ENCODE results near the gene HTR2B. TPM values are rescaled to one million over a fixed set of nuclear protein-coding genes. Genes with fewer than 3 reads are reported as not detected.

The HTR2B gene
- total RNA-seq, 2 donors from 2014 or later: not detected

- H3K4me3 ChIP-seq (ENCODE audit: low read length): no peak overlapping the region
- H3K4me1 ChIP-seq (ENCODE audit: control insufficient read depth, insufficient read depth, low read length): no peaks in the 10 kb centered on the region
- H3K9ac ChIP-seq (ENCODE audit: extremely low read depth, low read length, poor library complexity, severe bottlenecking): no peak overlapping the region
- no peak overlapping the region for H3K4me3 Mint-ChIP-seq
- H3K27me3 ChIP-seq (ENCODE audit: control insufficient read depth, insufficient read depth, low read length, poor library complexity, severe bottlenecking): no peaks in the 10 kb centered on the region
- no peak overlapping the region for H3K27ac ChIP-seq (ENCODE audit: low read depth, low read length)
- no peaks in the 10 kb centered on the region for H3K9me3 Mint-ChIP-seq
- DNase-seq: no peak
- TF ChIP-seq CTCF (conservative IDR thresholded peaks at IDR 0.05): no peak
- H3K4me1 Mint-ChIP-seq: peaks cover 4% of the 10 kb centered on the region
- no CpG with 5 or more reads among the region's 1 CpG for WGBS, 2 experiments (ENCODE audit: insufficient coverage in 1 of 2, insufficient read length in 1 of 2)
- no peak overlapping the region for H3K27ac Mint-ChIP-seq
- H3K36me3 Mint-ChIP-seq (ENCODE audit: low read depth): peaks cover 20% of the 10 kb centered on the region
- H3K9me3 ChIP-seq (ENCODE audit: control insufficient read depth, low read length): no peaks in the 10 kb centered on the region
- no peaks in the 10 kb centered on the region for H3K27me3 Mint-ChIP-seq (ENCODE audit: insufficient read depth)
- H3K36me3 ChIP-seq (ENCODE audit: control insufficient read depth, insufficient read depth, low read length): peaks cover 34% of the 10 kb centered on the region
These were observed 7.7 kb downstream of the HTR2B start for GRCh38 chr2:231117148-231117547.

GRCh38 chr2:231115651-231116050 lies 9.2 kb downstream of the HTR2B start:
- no peak for DNase-seq
- no peak overlapping the region for H3K4me3 ChIP-seq (ENCODE audit: low read length)
- peaks cover 48% of the 10 kb centered on the region for H3K36me3 ChIP-seq (ENCODE audit: control insufficient read depth, insufficient read depth, low read length)
- peak overlapping the region; percentile 28 for H3K27ac Mint-ChIP-seq
- H3K27ac ChIP-seq (ENCODE audit: low read depth, low read length): no peak overlapping the region
- no peak overlapping the region for H3K4me3 Mint-ChIP-seq
- H3K36me3 Mint-ChIP-seq (ENCODE audit: low read depth): peaks cover 28% of the 10 kb centered on the region
- H3K9me3 ChIP-seq (ENCODE audit: control insufficient read depth, low read length): no peaks in the 10 kb centered on the region
- no peaks in the 10 kb centered on the region for H3K9me3 Mint-ChIP-seq
- H3K27me3 Mint-ChIP-seq (ENCODE audit: insufficient read depth): no peaks in the 10 kb centered on the region
- H3K27me3 ChIP-seq (ENCODE audit: control insufficient read depth, insufficient read depth, low read length, poor library complexity, severe bottlenecking): no peaks in the 10 kb centered on the region
- no peaks in the 10 kb centered on the region for H3K4me1 ChIP-seq (ENCODE audit: control insufficient read depth, insufficient read depth, low read length)
- TF ChIP-seq CTCF (conservative IDR thresholded peaks at IDR 0.05): no peak
- WGBS, 2 experiments (ENCODE audit: insufficient coverage in 1 of 2, insufficient read length in 1 of 2): 88 to 93% methylated on average over 2 of the region's 2 CpGs
- H3K4me1 Mint-ChIP-seq: peaks cover 4% of the 10 kb centered on the region
- H3K9ac ChIP-seq (ENCODE audit: extremely low read depth, low read length, poor library complexity, severe bottlenecking): no peak overlapping the region

- H3K9ac ChIP-seq (ENCODE audit: extremely low read depth, low read length, poor library complexity, severe bottlenecking): no peak overlapping the region
- H3K9me3 Mint-ChIP-seq: no peaks in the 10 kb centered on the region
- no peak overlapping the region for H3K27ac Mint-ChIP-seq
- H3K27me3 ChIP-seq (ENCODE audit: control insufficient read depth, insufficient read depth, low read length, poor library complexity, severe bottlenecking): no peaks in the 10 kb centered on the region
- no peak for DNase-seq
- no peak overlapping the region for H3K4me3 ChIP-seq (ENCODE audit: low read length)
- TF ChIP-seq CTCF (conservative IDR thresholded peaks at IDR 0.05): no peak
- no peaks in the 10 kb centered on the region for H3K4me1 ChIP-seq (ENCODE audit: control insufficient read depth, insufficient read depth, low read length)
- no peak overlapping the region for H3K27ac ChIP-seq (ENCODE audit: low read depth, low read length)
- no peak overlapping the region for H3K4me3 Mint-ChIP-seq
- peaks cover 62% of the 10 kb centered on the region for H3K36me3 ChIP-seq (ENCODE audit: control insufficient read depth, insufficient read depth, low read length)
- no peaks in the 10 kb centered on the region for H3K27me3 Mint-ChIP-seq (ENCODE audit: insufficient read depth)
- 92 to 96% methylated on average over 4 to 5 of the region's 5 CpGs for WGBS, 2 experiments (ENCODE audit: insufficient coverage in 1 of 2, insufficient read length in 1 of 2)
- no peaks in the 10 kb centered on the region for H3K9me3 ChIP-seq (ENCODE audit: control insufficient read depth, low read length)
- H3K4me1 Mint-ChIP-seq: peaks cover 4% of the 10 kb centered on the region
- H3K36me3 Mint-ChIP-seq (ENCODE audit: low read depth): peaks cover 45% of the 10 kb centered on the region
These were observed 11.4 kb downstream of the HTR2B start for GRCh38 chr2:231113489-231113888.
